ENCODE results near the gene FLNC.

Gene FLNC

GRCh38 chr7:128832880-128833147 lies 2.6 kb downstream of the FLNC start:
- DNase-seq (ENCODE audit: low spot score): no peak

GRCh38 chr7:128833148-128833945 lies 3.1 kb downstream of the FLNC start:
- DNase-seq (ENCODE audit: low spot score): peak; percentile 83

- DNase-seq (ENCODE audit: low spot score): peak; percentile 45
Measured at GRCh38 chr7:128833946-128834325, 3.7 kb downstream of the FLNC start.

- DNase-seq (ENCODE audit: low spot score): no peak
Measured at GRCh38 chr7:128835231-128835751, 5.1 kb downstream of the FLNC start.

GRCh38 chr7:128835790-128836641 lies 5.8 kb downstream of the FLNC start:
- peak; percentile 62 for DNase-seq (ENCODE audit: low spot score)

GRCh38 chr7:128836729-128837348 lies 6.6 kb downstream of the FLNC start:
- peak; percentile 81 for DNase-seq (ENCODE audit: low spot score)

GRCh38 chr7:128837521-128837921 lies 7.3 kb downstream of the FLNC start:
- no peak for DNase-seq (ENCODE audit: low spot score)

GRCh38 chr7:128838109-128838779 lies 8.0 kb downstream of the FLNC start:
- DNase-seq (ENCODE audit: low spot score): no peak

GRCh38 chr7:128838981-128839731 lies 8.9 kb downstream of the FLNC start:
- no peak for DNase-seq (ENCODE audit: low spot score)

- DNase-seq (ENCODE audit: low spot score): no peak
Measured at GRCh38 chr7:128839751-128840177, 9.6 kb downstream of the FLNC start.

GRCh38 chr7:128840326-128841170 lies 10.3 kb downstream of the FLNC start:
- no peak for DNase-seq (ENCODE audit: low spot score)

GRCh38 chr7:128841171-128841690 lies 11.0 kb downstream of the FLNC start:
- no peak for DNase-seq (ENCODE audit: low spot score)

GRCh38 chr7:128841921-128842673 lies 11.9 kb downstream of the FLNC start:
- DNase-seq (ENCODE audit: low spot score): no peak

- no peak for DNase-seq (ENCODE audit: low spot score)
Measured at GRCh38 chr7:128842674-128843641, 12.8 kb downstream of the FLNC start.

GRCh38 chr7:128843938-128844621 lies 13.9 kb downstream of the FLNC start:
- no peak for DNase-seq (ENCODE audit: low spot score)

GRCh38 chr7:128844777-128845311 lies 14.6 kb downstream of the FLNC start:
- no peak for DNase-seq (ENCODE audit: low spot score)

GRCh38 chr7:128845475-128845874 lies 15.3 kb downstream of the FLNC start:
- no peak for DNase-seq (ENCODE audit: low spot score)

All from Ammon's horn (tissue), 1 donor.